Stimulated activated CD4-positive, alpha-beta T cell treated with anti-CD3 and anti-CD28 coated beads, TNF-alpha, amount 100 ng/mL, for 24 hours (primary cell): Measurements from ENCODE around the gene ZSCAN5B.

Source experiments
- DNase-seq, 3 experiments: peaks; one replicate each; pipeline ENCODE4 v3.0.0-alpha.2; 2020; ENCODE audit warnings: low read depth in 3 of 3

The ZSCAN5B gene

GRCh38 chr19:56144831-56145230 is 52.8 kb downstream of the ZSCAN5B start:
- DNase-seq = no peak

GRCh38 chr19:56144376-56144775 is 53.2 kb downstream of the ZSCAN5B start:
- no peak for DNase-seq

GRCh38 chr19:56142897-56143434 is 54.6 kb downstream of the ZSCAN5B start:
- no peak for DNase-seq

- DNase-seq = no peak
These were observed 55.3 kb downstream of the ZSCAN5B start for GRCh38 chr19:56142087-56142787.

GRCh38 chr19:56141417-56141993 is 56.1 kb downstream of the ZSCAN5B start:
- no peak for DNase-seq

GRCh38 chr19:56140583-56141416 is 56.8 kb downstream of the ZSCAN5B start, which contains the start of gene ZNF444:
ZNF444 (plus strand) TSS chr19:56141287; CDS start chr19:56146912, 5,625 bp downstream.
- peak; percentile 98 to 100 (median 99) for DNase-seq

- DNase-seq = no peak
These were observed 57.6 kb downstream of the ZSCAN5B start for GRCh38 chr19:56139847-56140582.
